Raji (cell line): ENCODE data around the gene PUS10.

Experiments used
- POLR2A ChIP-seq: IDR thresholded peaks from 2 replicates; pipeline ENCODE4 v1.6.1; 2011; ENCODE audit warnings: low read depth, low read length, control low read depth; ENCODE audit not compliant: insufficient read depth

Gene PUS10

GRCh38 chr2:60925994-60926740, 91.9 kb downstream of the PUS10 start:
- no peak for TF ChIP-seq POLR2A

GRCh38 chr2:60907329-60907728, 110.7 kb downstream of the PUS10 start:
- TF ChIP-seq POLR2A = no peak

- no peak for TF ChIP-seq POLR2A
Observed at GRCh38 chr2:60906395-60906794, 111.7 kb downstream of the PUS10 start.

GRCh38 chr2:60899892-60900249, 118.2 kb downstream of the PUS10 start:
- no peak for TF ChIP-seq POLR2A

GRCh38 chr2:60899230-60899891, 118.7 kb downstream of the PUS10 start:
- no peak for TF ChIP-seq POLR2A

- no peak for TF ChIP-seq POLR2A
Observed at GRCh38 chr2:60898567-60898966, 119.5 kb downstream of the PUS10 start.
